GM23248 (cell line): ENCODE data around the gene PARD6B.

Experiments
- EZH2 ChIP-seq: fragments of 200-600 bp; sonication (generic); IDR thresholded peaks from 2 replicates; pipeline ENCODE4 v1.6.1; 2018; ENCODE audit warnings: antibody characterized with exemption, mild to moderate bottlenecking; ENCODE audit not compliant: insufficient read depth, poor library complexity, severe bottlenecking
- EZH2phosphoT487 ChIP-seq: fragments of 200-600 bp; sonication (generic); IDR thresholded peaks from 2 replicates; pipeline ENCODE4 v1.6.1; 2018; ENCODE audit warnings: antibody characterized with exemption, moderate library complexity, mild to moderate bottlenecking, low read depth; ENCODE audit not compliant: insufficient read depth

DNA sequence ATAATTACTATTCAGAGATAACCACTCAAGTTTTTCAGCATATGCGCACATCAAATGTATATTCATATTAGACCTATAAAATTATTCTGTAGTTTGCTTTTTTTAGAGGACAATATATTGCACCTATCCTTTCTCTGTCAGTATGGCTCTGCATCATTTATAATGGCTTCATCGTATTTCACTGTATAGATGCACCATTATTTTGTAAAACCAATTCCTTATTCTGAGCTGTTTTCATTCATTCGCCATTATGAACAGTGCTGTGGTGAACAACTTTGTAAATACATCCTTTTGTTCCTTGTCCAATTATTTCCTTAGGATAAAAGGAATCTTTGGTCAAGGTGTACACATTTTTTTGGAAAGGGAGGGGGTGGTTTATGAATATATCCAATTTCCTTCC is 34.3 kb downstream of the PARD6B start:
- TF ChIP-seq EZH2phosphoT487 (no peak), EZH2 (no peak)
